Measurements from ENCODE around the gene GAPT. TPM values are rescaled to one million over a fixed set of nuclear protein-coding genes. Genes with fewer than 3 reads are reported as not detected.

Gene GAPT
- total and polyA plus RNA-seq, 2 donors (not counting 1 experiment from before 2014, with no cell fraction given) = not detected

DNA sequence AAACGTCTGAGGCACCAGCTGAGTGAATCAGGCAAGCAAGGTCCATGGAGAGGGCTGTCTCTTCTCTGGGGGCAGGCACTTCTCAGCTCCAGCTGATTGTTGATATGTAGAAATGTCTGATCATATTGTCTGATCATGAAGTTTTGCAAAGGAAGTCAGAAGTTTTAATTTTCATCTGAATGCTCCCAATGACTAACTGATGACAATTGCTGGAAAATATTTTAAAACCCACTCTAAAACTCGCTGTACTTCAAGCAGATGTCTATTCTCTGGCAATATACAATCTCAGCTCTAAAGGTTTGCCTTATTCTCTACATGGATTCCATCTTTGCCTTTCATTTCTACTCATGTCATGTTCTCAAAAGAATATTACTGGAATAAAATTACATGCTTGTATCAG lies 44.0 kb upstream of the GAPT start:
- Histone ChIP-seq H3K27ac (ENCODE audit: insufficient read depth, low read length) (no peak overlapping the region), H4K20me1 (ENCODE audit: control insufficient read depth, extremely low read depth, insufficient read depth, low read length) (no peaks in the 10 kb centered on the region), H3K36me3 (ENCODE audit: control insufficient read depth, insufficient read depth, low read length) (no peaks in the 10 kb centered on the region), H2AFZ (ENCODE audit: low read length) (no peak overlapping the region), H3K4me1 (ENCODE audit: control insufficient read depth, extremely low read depth, insufficient read depth, low read length) (no peaks in the 10 kb centered on the region), H3K9me3 (ENCODE audit: control insufficient read depth, insufficient read depth, low read depth, low read length) (no peaks in the 10 kb centered on the region), H3K9ac (ENCODE audit: insufficient read depth, low read length) (no peak overlapping the region), H3K4me3 (replicated peaks in 1 of 4; ENCODE audit: control extremely low read depth in 1 of 4, insufficient read depth in 1 of 4, low read depth in 3 of 4, low read length in 4 of 4) (no peak overlapping the region), H3K4me2 (ENCODE audit: extremely low read depth, insufficient read depth, low read length) (no peak overlapping the region), H3K27me3 (ENCODE audit: control insufficient read depth, insufficient read depth, low read length) (no peaks in the 10 kb centered on the region), H3K79me2 (ENCODE audit: control insufficient read depth, insufficient read depth, low read length) (no peaks in the 10 kb centered on the region)
- TF ChIP-seq, protein P1, sequence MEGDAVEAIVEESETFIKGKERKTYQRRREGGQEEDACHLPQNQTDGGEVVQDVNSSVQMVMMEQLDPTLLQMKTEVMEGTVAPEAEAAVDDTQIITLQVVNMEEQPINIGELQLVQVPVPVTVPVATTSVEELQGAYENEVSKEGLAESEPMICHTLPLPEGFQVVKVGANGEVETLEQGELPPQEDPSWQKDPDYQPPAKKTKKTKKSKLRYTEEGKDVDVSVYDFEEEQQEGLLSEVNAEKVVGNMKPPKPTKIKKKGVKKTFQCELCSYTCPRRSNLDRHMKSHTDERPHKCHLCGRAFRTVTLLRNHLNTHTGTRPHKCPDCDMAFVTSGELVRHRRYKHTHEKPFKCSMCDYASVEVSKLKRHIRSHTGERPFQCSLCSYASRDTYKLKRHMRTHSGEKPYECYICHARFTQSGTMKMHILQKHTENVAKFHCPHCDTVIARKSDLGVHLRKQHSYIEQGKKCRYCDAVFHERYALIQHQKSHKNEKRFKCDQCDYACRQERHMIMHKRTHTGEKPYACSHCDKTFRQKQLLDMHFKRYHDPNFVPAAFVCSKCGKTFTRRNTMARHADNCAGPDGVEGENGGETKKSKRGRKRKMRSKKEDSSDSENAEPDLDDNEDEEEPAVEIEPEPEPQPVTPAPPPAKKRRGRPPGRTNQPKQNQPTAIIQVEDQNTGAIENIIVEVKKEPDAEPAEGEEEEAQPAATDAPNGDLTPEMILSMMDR (conservative IDR thresholded peaks at IDR 0.05 in 1 of 2, IDR thresholded peaks at IDR 0.05 in 1 of 2; ENCODE audit: low read depth in 1 of 2, low read length in 2 of 2) = no peak
- no peak for TF ChIP-seq EZH2 (IDR thresholded peaks at IDR 0.05; ENCODE audit: low read length, missing control alignments)
- DNase-seq (ENCODE audit: low read depth in 2 of 2) = peak in 1 of 2 donors; percentile 78

DNA sequence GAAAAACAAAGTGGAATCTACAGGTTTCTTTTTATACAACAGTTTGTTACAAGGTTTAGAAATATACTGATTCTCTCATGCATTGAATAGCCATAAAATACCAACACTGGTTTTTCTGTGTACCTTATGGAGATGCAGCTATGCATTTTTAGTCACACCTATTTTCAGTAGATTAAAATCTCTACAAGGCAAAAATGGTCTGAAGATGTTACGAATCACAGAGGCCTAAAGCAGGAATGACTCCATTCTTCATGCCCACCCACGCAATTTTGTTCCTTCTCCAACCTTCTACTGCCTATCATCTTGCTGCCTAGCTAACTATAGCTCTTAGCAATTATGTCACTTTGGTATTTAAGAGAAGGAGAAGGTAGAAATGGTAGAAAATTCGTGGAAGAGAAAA lies 41.2 kb upstream of the GAPT start:
- H3K36me3 ChIP-seq (ENCODE audit: control insufficient read depth, insufficient read depth, low read length) = peaks cover 8% of the 10 kb centered on the region
- no peak overlapping the region for H3K4me3 ChIP-seq (replicated peaks in 1 of 4; ENCODE audit: control extremely low read depth in 1 of 4, insufficient read depth in 1 of 4, low read depth in 3 of 4, low read length in 4 of 4)
- no peak overlapping the region for H3K9ac ChIP-seq (ENCODE audit: insufficient read depth, low read length)
- no peaks in the 10 kb centered on the region for H3K4me1 ChIP-seq (ENCODE audit: control insufficient read depth, extremely low read depth, insufficient read depth, low read length)
- DNase-seq (ENCODE audit: low read depth in 2 of 2) = peak in 1 of 2 donors; percentile 47
- H4K20me1 ChIP-seq (ENCODE audit: control insufficient read depth, extremely low read depth, insufficient read depth, low read length) = no peaks in the 10 kb centered on the region
- no peak overlapping the region for H3K4me2 ChIP-seq (ENCODE audit: extremely low read depth, insufficient read depth, low read length)
- TF ChIP-seq EZH2 (IDR thresholded peaks at IDR 0.05; ENCODE audit: low read length, missing control alignments) = no peak
- TF ChIP-seq, protein P1 (conservative IDR thresholded peaks at IDR 0.05 in 1 of 2, IDR thresholded peaks at IDR 0.05 in 1 of 2; ENCODE audit: low read depth in 1 of 2, low read length in 2 of 2) = no peak
- H3K27ac ChIP-seq (ENCODE audit: insufficient read depth, low read length) = no peak overlapping the region
- no peaks in the 10 kb centered on the region for H3K79me2 ChIP-seq (ENCODE audit: control insufficient read depth, insufficient read depth, low read length)
- H2AFZ ChIP-seq (ENCODE audit: low read length) = no peak overlapping the region
- H3K27me3 ChIP-seq (ENCODE audit: control insufficient read depth, insufficient read depth, low read length) = no peaks in the 10 kb centered on the region
- H3K9me3 ChIP-seq (ENCODE audit: control insufficient read depth, insufficient read depth, low read depth, low read length) = no peaks in the 10 kb centered on the region

DNA sequence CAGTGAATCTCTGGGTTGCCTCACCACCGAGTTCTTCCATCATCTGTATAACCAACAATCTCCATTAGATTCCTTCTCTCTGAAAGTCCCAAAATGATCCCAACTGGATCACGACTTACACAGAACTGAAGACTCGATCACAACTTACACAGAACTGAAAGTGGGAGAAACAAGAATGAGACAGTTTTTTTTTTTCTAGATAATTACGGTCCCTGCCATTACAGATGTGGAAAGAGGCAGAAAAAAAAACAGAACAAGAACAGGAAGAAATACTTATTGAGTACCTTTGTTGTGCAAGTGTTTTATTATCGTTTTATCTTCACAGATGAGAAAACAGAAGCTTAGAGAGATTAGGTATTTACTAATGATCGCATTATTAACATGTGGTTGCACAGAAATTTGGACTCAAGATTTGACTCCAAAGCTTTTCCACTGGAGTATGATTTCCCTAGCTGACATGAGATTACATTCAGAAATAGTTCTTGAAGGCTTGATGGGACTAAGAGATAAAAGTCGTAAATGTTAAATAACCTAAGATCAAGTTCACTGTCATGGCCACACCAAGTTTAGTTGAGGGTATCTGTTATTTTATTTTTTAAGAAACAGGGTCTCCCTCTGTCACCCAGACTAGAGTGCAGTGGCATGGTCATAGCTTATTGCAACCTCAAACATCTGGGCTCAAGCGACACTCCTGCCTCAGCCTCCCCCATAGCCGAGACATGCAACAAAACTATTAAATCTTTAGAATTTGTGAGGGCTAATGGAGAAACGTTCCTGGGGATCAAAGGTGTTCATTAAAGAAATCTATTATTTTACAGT lies 40.2 kb upstream of the GAPT start:
- no peaks in the 10 kb centered on the region for H4K20me1 ChIP-seq (ENCODE audit: control insufficient read depth, extremely low read depth, insufficient read depth, low read length)
- H3K79me2 ChIP-seq (ENCODE audit: control insufficient read depth, insufficient read depth, low read length) = no peaks in the 10 kb centered on the region
- no peak overlapping the region for H3K27ac ChIP-seq (ENCODE audit: insufficient read depth, low read length)
- peak in 1 of 2 donors; percentile 63 for DNase-seq (ENCODE audit: low read depth in 2 of 2)
- H2AFZ ChIP-seq (ENCODE audit: low read length) = no peak overlapping the region
- TF ChIP-seq, protein P1 (conservative IDR thresholded peaks at IDR 0.05 in 1 of 2, IDR thresholded peaks at IDR 0.05 in 1 of 2; ENCODE audit: low read depth in 1 of 2, low read length in 2 of 2) = no peak
- no peak for TF ChIP-seq EZH2 (IDR thresholded peaks at IDR 0.05; ENCODE audit: low read length, missing control alignments)
- no peaks in the 10 kb centered on the region for H3K27me3 ChIP-seq (ENCODE audit: control insufficient read depth, insufficient read depth, low read length)
- no peak overlapping the region for H3K4me3 ChIP-seq (replicated peaks in 1 of 4; ENCODE audit: control extremely low read depth in 1 of 4, insufficient read depth in 1 of 4, low read depth in 3 of 4, low read length in 4 of 4)
- H3K9ac ChIP-seq (ENCODE audit: insufficient read depth, low read length) = no peak overlapping the region
- H3K4me1 ChIP-seq (ENCODE audit: control insufficient read depth, extremely low read depth, insufficient read depth, low read length) = no peaks in the 10 kb centered on the region
- H3K9me3 ChIP-seq (ENCODE audit: control insufficient read depth, insufficient read depth, low read depth, low read length) = no peaks in the 10 kb centered on the region
- peaks cover 12% of the 10 kb centered on the region for H3K36me3 ChIP-seq (ENCODE audit: control insufficient read depth, insufficient read depth, low read length)
- H3K4me2 ChIP-seq (ENCODE audit: extremely low read depth, insufficient read depth, low read length) = no peak overlapping the region
